Heart right ventricle (tissue), 16 donors: ENCODE results near the gene TRIM14. TPM values are rescaled to one million over a fixed set of nuclear protein-coding genes. Genes with fewer than 3 reads are reported as not detected.

Experiments used
- ATAC-seq, 8 donors: fragments of 200-7000 bp; cut with Tn5 transposase; one replicate each; pipeline ENCODE4 v1.9.1; 2020; ENCODE audit warnings: mild to moderate bottlenecking in 8 of 8, moderate library complexity in 8 of 8, moderate number of reproducible peaks in 1 of 8
- DNase-seq, 2 donors: peaks; one replicate each; pipeline ENCODE4 v3.0.0-alpha.2; 2020
- H3K27ac ChIP-seq, 10 donors: fragments of 200-600 bp; sonication (generic) in 2 of 10; one replicate each; pipeline versions ENCODE4 v1.5.0 to v1.8.0; 2020 to 2022; ENCODE audit warnings: mild to moderate bottlenecking in 3 of 10
- H3K27me3 ChIP-seq, 7 donors: fragments of 200-600 bp; one replicate each; pipeline ENCODE4 v1.8.0; 2021 to 2022; ENCODE audit warnings: mild to moderate bottlenecking in 2 of 7
- H3K36me3 ChIP-seq, 9 donors: fragments of 200-600 bp; sonication (generic) in 1 of 9; one replicate each; pipeline versions ENCODE4 v1.5.0 to v1.8.0; 2020 to 2022; ENCODE audit warnings: mild to moderate bottlenecking in 2 of 9
- H3K4me1 ChIP-seq, 9 donors: fragments of 200-600 bp; sonication (generic) in 1 of 9; one replicate each; pipeline versions ENCODE4 v1.5.0 to v1.8.0; 2020 to 2022; ENCODE audit warnings: mild to moderate bottlenecking in 4 of 9
- H3K4me3 ChIP-seq, 10 donors: fragments of 200-600 bp; sonication (generic) in 2 of 10; one replicate each; pipeline versions ENCODE4 v1.5.0 to v1.8.0; 2020 to 2022; ENCODE audit warnings: mild to moderate bottlenecking in 7 of 10, moderate library complexity in 2 of 10
- H3K9me3 ChIP-seq, 11 donors: fragments of 200-600 bp in 10 of 11; sonication (generic) in 2 of 11; one replicate each; pipeline versions ENCODE4 v1.5.0 to v1.8.0; 2013 to 2022; ENCODE audit warnings: mild to moderate bottlenecking in 2 of 11, control low read depth in 1 of 11, moderate library complexity in 1 of 11
- CTCF ChIP-seq, 9 donors: fragments of 200-600 bp; sonication (generic) in 2 of 9; IDR thresholded peaks; one replicate each; pipeline versions ENCODE4 v1.5.0 to v1.8.0; 2021 to 2022; ENCODE audit warnings: antibody characterized with exemption in 9 of 9, mild to moderate bottlenecking in 5 of 9, moderate library complexity in 1 of 9
- WGBS, 2 donors: extraction: QIAGEN DNeasy Blood & Tissue Kit; methylation state at CpG; one replicate each; pipeline ENCODE4 v1.1.7; 2013; ENCODE audit warnings: inconsistent platforms in 1 of 2; 5-methylcytosine and 5-hydroxymethylcytosine counted together
- intact Hi-C, 10 donors: fragments of 100-400 bp; cut with DNase I; formaldehyde crosslinking; loops; one replicate each; pipeline versions ENCODE4 v1.11.1 to v1.14.2; 2022
- polyA plus RNA-seq, 2 donors: library from polyadenylated mRNA; stranded (reverse); fragments of 200-250 nt; gene quantifications; one replicate each; pipeline ENCODE4 v1.2.3, GENCODE V29; 2013
- total RNA-seq, 10 donors: library from RNA; stranded (reverse); fragmentation: NEBNext Ultra II Directional in 3 of 10; extraction: Animal tissue kit (Norgen Biotek cat#: 25700) in 3 of 10; gene quantifications; one replicate each; pipeline versions ENCODE4 v1.2.1 to v1.2.4, GENCODE V29; 2021 to 2023
- donor health status: Arrhythmogenic right ventricular cardiomyopathy.
- donor health status: ischemic (EF 13 %, LVEDD 7.1; RV severe dilation, severe dysfunction).
- donor health status: healthy with polysubstance abuse.
- donor health status: DM: no; HTN: yes; CAD: no.
- donor health status: DM: no; HTN: no; CAD: no.
- donor health status: ischemic (EF 25% LVEDD 6.9; RV normal size, moderate dysfunction).
- donor health status: ischemic (EF 25% LVEDD 5.7; RV mildly dilated, moderate dysfunction).
- donor health status: healthy.
- donor health status: DM: yes; HTN: yes; CAD: no.
- donor health status: Ischemic cardiomyopathy.
- donor health status: ischemic (EF 35%, LVEDD 5.7; RV mildly dilated, moderate dysfunction).
- donor health status: nonischemic (EF 11% LVEDD 7.7; RV severe dilation, severe dysfunction).
- donor health status: DM: yes; HTN: yes; CAD: no.
- donor health status: PGD.
- donor health status: ischemic (EF 29% LVEDD 5.4; RV normal size, mild dysfunction).
- donor health status: nonischemic (EF 23%, LVEDD 6.1; RV moderate dilation, normal function).

Gene TRIM14
- total and polyA plus RNA-seq, 12 donors = 0.47 to 11.2 (median 1.6) TPM

GRCh38 chr9:98100456-98100855 is 18.6 kb downstream of the TRIM14 start:
- Histone ChIP-seq H3K9me3 (no peaks in the 10 kb centered on the region), H3K4me3 (no peak overlapping the region), H3K27ac (peak overlapping the region in 1 of 10 donors; percentile 74), H3K4me1 (peaks cover 0 to 48% (median 0%) of the 10 kb centered on the region in 9 donors), H3K27me3 (no peaks in the 10 kb centered on the region), H3K36me3 (peaks cover 0 to 56% (median 0%) of the 10 kb centered on the region in 9 donors)
- intact Hi-C loops = no loop called here
- TF ChIP-seq CTCF (IDR thresholded peaks at IDR 0.05) = no peak
- DNase-seq (no peak), ATAC-seq (no peak)

GRCh38 chr9:98099898-98100297 is 19.1 kb downstream of the TRIM14 start:
- DNase-seq (no peak), ATAC-seq (no peak)
- 79 to 87% methylated on average over 5 of the region's 5 CpGs for WGBS, 2 donors
- Histone ChIP-seq H3K9me3 (no peaks in the 10 kb centered on the region), H3K27ac (peak overlapping the region in 1 of 10 donors; percentile 74), H3K4me1 (peaks cover 0 to 45% (median 0%) of the 10 kb centered on the region in 9 donors), H3K36me3 (peaks cover 0 to 56% (median 0%) of the 10 kb centered on the region in 9 donors), H3K4me3 (no peak overlapping the region), H3K27me3 (no peaks in the 10 kb centered on the region)
- no peak for TF ChIP-seq CTCF (IDR thresholded peaks at IDR 0.05)
- intact Hi-C loops = loop anchor here in 1 of 10 donors (10.0 kb wide), 1 partner anchor 55 kb away; no protein-coding TSS in a partner anchor

GRCh38 chr9:98099346-98099745 is 19.7 kb downstream of the TRIM14 start:
- H3K27me3 ChIP-seq = no peaks in the 10 kb centered on the region
- peaks cover 0 to 40% (median 0%) of the 10 kb centered on the region in 9 donors for H3K4me1 ChIP-seq
- intact Hi-C loops = loop anchor here in 1 of 10 donors (10.0 kb wide), 1 partner anchor 55 kb away; no protein-coding TSS in a partner anchor
- ATAC-seq (no peak), DNase-seq (no peak)
- H3K9me3 ChIP-seq = no peaks in the 10 kb centered on the region
- no peak for TF ChIP-seq CTCF (IDR thresholded peaks at IDR 0.05)
- H3K4me3 ChIP-seq = no peak overlapping the region
- peak overlapping the region in 1 of 10 donors; percentile 74 for H3K27ac ChIP-seq
- H3K36me3 ChIP-seq = peaks cover 0 to 61% (median 0%) of the 10 kb centered on the region in 9 donors
- WGBS, 2 donors = 90 to 100% methylated on average over 2 of the region's 2 CpGs

- Histone ChIP-seq H3K4me1 (peaks cover 0 to 24% (median 0%) of the 10 kb centered on the region in 9 donors), H3K27me3 (peaks cover 0 to 9% (median 0%) of the 10 kb centered on the region in 7 donors), H3K36me3 (peaks cover 0 to 67% (median 0%) of the 10 kb centered on the region in 9 donors), H3K4me3 (no peak overlapping the region), H3K9me3 (no peaks in the 10 kb centered on the region), H3K27ac (no peak overlapping the region)
- intact Hi-C loops = loop anchor here in 1 of 10 donors (10.0 kb wide), 1 partner anchor 57 kb away; no protein-coding TSS in a partner anchor
- DNase-seq (no peak), ATAC-seq (no peak)
- WGBS, 2 donors = 85 to 93% methylated on average over 4 of the region's 4 CpGs
- TF ChIP-seq CTCF (IDR thresholded peaks at IDR 0.05) = no peak
Observed at GRCh38 chr9:98097836-98098235, 21.2 kb downstream of the TRIM14 start.
